Panc1 (cell line): ENCODE data around the gene RBMS1. TPM values are rescaled to one million over a fixed set of nuclear protein-coding genes. Genes with fewer than 3 reads are reported as not detected.

Experiments
- ATAC-seq: fragments of 200-7000 bp; cut with Tn5 transposase; 2 replicates; pipeline ENCODE4 v1.9.1; 2020; ENCODE audit warnings: mild to moderate bottlenecking, moderate library complexity
- BruUV-seq: library from RNA; stranded (reverse); fragments of 400-500 nt; replicated peaks from 2 replicates; lab custom pipeline; 2021; lab: Mats Ljungman, UMichigan
- CTCF ChIA-PET: fragments of 300-600 bp; sonication (Branson Sonifier 250); formaldehyde crosslinking; loops from one replicate; lab custom pipeline; 2022; ENCODE audit warnings: antibody characterized with exemption; lab: Charles Lee
- POLR2A ChIA-PET: fragments of 300-600 bp; sonication (Branson Sonifier 250); formaldehyde crosslinking; loops from one replicate; lab custom pipeline; 2022; ENCODE audit warnings: antibody characterized with exemption; lab: Charles Lee
- DNase-seq: peaks from one replicate; pipeline ENCODE4 v3.0.0-alpha.2; 2010; ENCODE audit warnings: low read depth, low spot score
- H3K27ac ChIP-seq: 2 replicates; pipeline ENCODE4 v1.5.1; 2011; ENCODE audit warnings: mild to moderate bottlenecking, low read length, inconsistent platforms
- H3K27me3 ChIP-seq: fragments of 200-500 bp; sonication (Bioruptor generic); 2 replicates; pipeline ENCODE4 v1.6.0; 2014; ENCODE audit warnings: low read length, inconsistent platforms; ENCODE audit not compliant: control insufficient read depth, insufficient read depth
- H3K36me3 ChIP-seq: fragments of 200-500 bp; sonication (Bioruptor generic); 2 replicates; pipeline ENCODE4 v1.5.1; 2014; ENCODE audit warnings: inconsistent platforms, mild to moderate bottlenecking, low read length, moderate library complexity; ENCODE audit not compliant: control insufficient read depth, insufficient read depth
- H3K4me1 ChIP-seq: 2 replicates; pipeline ENCODE4 v1.5.1; 2011; ENCODE audit warnings: inconsistent platforms, mild to moderate bottlenecking, low read length, moderate library complexity; ENCODE audit not compliant: control insufficient read depth, insufficient read depth
- H3K4me3 ChIP-seq, 2 experiments: 2 replicates each; pipeline ENCODE4 v1.5.1; 2011 to 2012; ENCODE audit warnings: low read depth in 2 of 2, low read length in 2 of 2, mild to moderate bottlenecking in 2 of 2, inconsistent platforms in 1 of 2, moderate library complexity in 1 of 2
- H3K9me3 ChIP-seq: fragments of 200-500 bp; sonication (Bioruptor generic); 2 replicates; pipeline ENCODE4 v1.5.1; 2014; ENCODE audit warnings: low read depth, mild to moderate bottlenecking, inconsistent platforms, low read length, moderate library complexity; ENCODE audit not compliant: control insufficient read depth, insufficient read depth
- CTCF ChIP-seq: fragments of 450-650 bp; IDR thresholded peaks from 2 replicates; pipeline ENCODE4 v1.5.1; 2017; ENCODE audit warnings: mild to moderate bottlenecking
- REST ChIP-seq, 2 experiments: IDR thresholded peaks; 2 replicates each; pipeline ENCODE4 v1.6.1; 2011 to 2012; ENCODE audit warnings: low read depth in 2 of 2, control low read depth in 1 of 2, low read length in 1 of 2, mild to moderate bottlenecking in 1 of 2, moderate library complexity in 1 of 2; ENCODE audit not compliant: insufficient read depth in 1 of 2
- SIN3A ChIP-seq: IDR thresholded peaks from 2 replicates; pipeline ENCODE4 v1.6.1; 2012; ENCODE audit warnings: low read depth, mild to moderate bottlenecking, low read length, moderate library complexity, borderline replicate concordance; ENCODE audit not compliant: insufficient read depth
- TCF7L2 ChIP-seq: IDR thresholded peaks from 2 replicates; pipeline ENCODE4 v1.6.1; 2011; ENCODE audit warnings: mild to moderate bottlenecking, low read depth, low read length, inconsistent platforms
- in situ Hi-C: cut with HindIII; loops from 2 replicates; pipeline ENCODE4 v1.10.0; 2016; ENCODE audit warnings: low sequenced_read_pairs, low pct_unique_long_range_greater_than_20kb
- intact Hi-C: fragments of 100-400 bp; cut with micrococcal nuclease; formaldehyde crosslinking; loops from one replicate; pipeline ENCODE4 v1.10.0; 2022; ENCODE audit not compliant: unreplicated experiment
- total RNA-seq: library from RNA; stranded (reverse); gene quantifications from one replicate; pipeline ENCODE4 v1.2.1, GENCODE V29; 2021; ENCODE audit not compliant: unreplicated experiment

The RBMS1 gene
- total RNA-seq, 1 experiment from 2014 or later, result 67.0 TPM

GRCh38 chr2:160362018-160362417, 131.6 kb downstream of the RBMS1 start:
- no peak for DNase-seq
- peaks cover 3% of the 10 kb centered on the region; the same call in 1 of the 2 replicates for H3K4me1 ChIP-seq
- CTCF ChIA-PET, result no interaction called here

GRCh38 chr2:160360089-160360757, 133.4 kb downstream of the RBMS1 start:
- no TSS peak for BruUV-seq
- no peak overlapping the region for H3K27ac ChIP-seq
- H3K27me3 ChIP-seq, result no peaks in the 10 kb centered on the region
- no peaks in the 10 kb centered on the region for H3K9me3 ChIP-seq
- H3K4me1 ChIP-seq, result no peaks in the 10 kb centered on the region
- H3K4me3 ChIP-seq, result no peak overlapping the region
- intact Hi-C loops, result no loop called here
- DNase-seq (no peak), ATAC-seq (0 out of 2 replicates have a peak, but pooled peaks have one; percentile 26)
- no peaks in the 10 kb centered on the region for H3K36me3 ChIP-seq
- CTCF ChIA-PET, result no interaction called here
- in situ Hi-C loops, result no loop called here
- POLR2A ChIA-PET, result no interaction called here
- no peak for TF ChIP-seq REST (IDR thresholded peaks at IDR 0.05; ENCODE audit: insufficient read depth in 1 of 2, low read depth in 2 of 2, low read length in 1 of 2)

More at GRCh38 chr2:160362018-160362417, 131.6 kb downstream of the RBMS1 start:
- intact Hi-C loops, result no loop called here
- BruUV-seq, result no TSS peak
- H3K36me3 ChIP-seq, result no peaks in the 10 kb centered on the region; the same call in none of the 2 replicates
- no peak for TF ChIP-seq CTCF
- TF ChIP-seq SIN3A, result no peak
- TF ChIP-seq TCF7L2, result no peak
- TF ChIP-seq REST (IDR thresholded peaks at IDR 0.05; ENCODE audit: insufficient read depth in 1 of 2, low read depth in 2 of 2, low read length in 1 of 2), result no peak
- no peaks in the 10 kb centered on the region for H3K27me3 ChIP-seq
- POLR2A ChIA-PET, result interaction anchor here (0.6 kb wide), 1 partner anchor 174 kb away, joined by 3 read pairs; no protein-coding TSS in a partner anchor
- ATAC-seq, result no peak
- H3K9me3 ChIP-seq, result no peaks in the 10 kb centered on the region
- no peak overlapping the region for H3K27ac ChIP-seq
- H3K4me3 ChIP-seq, result no peak overlapping the region
- in situ Hi-C loops, result no loop called here
